Stimulated activated CD8-positive, alpha-beta memory T cell treated with anti-CD3 and anti-CD28 coated beads, Interleukin-12 subunit alpha, Interleukin-12 subunit beta, amount 100 ng/mL, for 24 hours (primary cell): Measurements from ENCODE around the gene CREG2.

ENCODE experiments used
- DNase-seq: peaks from one replicate; pipeline ENCODE4 v3.0.0-alpha.2; 2020; ENCODE audit errors: extremely low read depth

Gene CREG2

GRCh38 chr2:101307503-101307902 lies 79.8 kb downstream of the CREG2 start:
- DNase-seq = no peak

- no peak for DNase-seq
These were observed 80.9 kb downstream of the CREG2 start for GRCh38 chr2:101306410-101306809.

- DNase-seq = no peak
These were observed 81.7 kb downstream of the CREG2 start for GRCh38 chr2:101305492-101306078.

- no peak for DNase-seq
These were observed 82.3 kb downstream of the CREG2 start for GRCh38 chr2:101305035-101305434.

GRCh38 chr2:101303688-101304087 lies 83.6 kb downstream of the CREG2 start:
- DNase-seq = no peak

GRCh38 chr2:101302016-101302415 lies 85.3 kb downstream of the CREG2 start:
- DNase-seq = no peak

GRCh38 chr2:101300836-101301235 lies 86.5 kb downstream of the CREG2 start:
- no peak for DNase-seq

GRCh38 chr2:101300164-101300563 lies 87.1 kb downstream of the CREG2 start:
- DNase-seq = no peak

- no peak for DNase-seq
These were observed 87.7 kb downstream of the CREG2 start for GRCh38 chr2:101299604-101300003.

GRCh38 chr2:101297383-101297782 lies 89.9 kb downstream of the CREG2 start:
- DNase-seq = no peak

- no peak for DNase-seq
These were observed 90.9 kb downstream of the CREG2 start for GRCh38 chr2:101296371-101296770.

- DNase-seq = no peak
These were observed 91.4 kb downstream of the CREG2 start for GRCh38 chr2:101295895-101296294.
